Keratinocyte (primary cell): Measurements from ENCODE around the gene KRTAP2-2. TPM values are rescaled to one million over a fixed set of nuclear protein-coding genes. Genes with fewer than 3 reads are reported as not detected.
A peak's percentile ranks its signal among the peaks of the same experiment; 100 is the strongest.

Experiments
- DNase-seq: peaks from one replicate; pipeline ENCODE4 v3.0.0-alpha.2; 2011; ENCODE audit warnings: low read depth, missing footprints, low spot score
- FAIRE-seq: peaks from 2 replicates; lab custom pipeline; 2011; peaks lifted over from hg19 to GRCh38; lab: Jason Lieb, UNC
- H2AFZ ChIP-seq: 2 replicates; pipeline ENCODE4 v1.6.0; 2012; ENCODE audit warnings: low read length, control low read depth, inconsistent platforms; ENCODE audit not compliant: control insufficient read depth
- H3K27ac ChIP-seq: 2 replicates; pipeline ENCODE4 v1.5.1; 2011; ENCODE audit warnings: low read length; ENCODE audit not compliant: control insufficient read depth, insufficient read depth
- H3K27me3 ChIP-seq: 3 replicates; pipeline ENCODE4 v1.6.0; 2011; ENCODE audit warnings: low read length; ENCODE audit not compliant: control insufficient read depth, insufficient read depth; ENCODE audit errors: extremely low read depth
- H3K36me3 ChIP-seq, 2 experiments: 2 replicates in 1 of 2; 3 replicates in 1 of 2; pipeline ENCODE4 v1.5.1; 2011; ENCODE audit warnings: low read length in 2 of 2, mild to moderate bottlenecking in 1 of 2; ENCODE audit not compliant: control insufficient read depth in 2 of 2, insufficient read depth in 2 of 2; ENCODE audit errors: extremely low read depth in 1 of 2
- H3K4me1 ChIP-seq: 3 replicates; pipeline ENCODE4 v1.5.1; 2011; ENCODE audit warnings: low read length; ENCODE audit not compliant: control insufficient read depth, insufficient read depth; ENCODE audit errors: extremely low read depth
- H3K4me2 ChIP-seq: 3 replicates; pipeline ENCODE4 v1.6.0; 2011; ENCODE audit warnings: low read depth, low read length; ENCODE audit not compliant: control insufficient read depth, insufficient read depth; ENCODE audit errors: extremely low read depth
- H3K4me3 ChIP-seq, 3 experiments: fragments of 200-600 bp in 1 of 3; sonication (generic) in 1 of 3; 2 replicates in 2 of 3; 3 replicates in 1 of 3; pipeline ENCODE4 v1.5.1; 2011 to 2016; ENCODE audit warnings: low read length in 3 of 3, mild to moderate bottlenecking in 3 of 3, control low read depth in 2 of 3, inconsistent platforms in 1 of 3, low read depth in 1 of 3, mixed read lengths in 1 of 3, mixed run types in 1 of 3, moderate library complexity in 1 of 3; ENCODE audit not compliant: control insufficient read depth in 2 of 3, insufficient read depth in 2 of 3; ENCODE audit errors: extremely low read depth in 1 of 3
- H3K79me2 ChIP-seq: 2 replicates; pipeline ENCODE4 v1.6.0; 2012; ENCODE audit warnings: low read length; ENCODE audit not compliant: control insufficient read depth, insufficient read depth
- H3K9ac ChIP-seq: 3 replicates; pipeline ENCODE4 v1.6.0; 2011; ENCODE audit warnings: low read length; ENCODE audit not compliant: control insufficient read depth, insufficient read depth; ENCODE audit errors: extremely low read depth
- H3K9me1 ChIP-seq: 3 replicates; pipeline ENCODE4 v1.6.0; 2011; ENCODE audit warnings: low read length; ENCODE audit not compliant: control insufficient read depth, insufficient read depth; ENCODE audit errors: extremely low read depth
- H3K9me3 ChIP-seq: 2 replicates; pipeline ENCODE4 v1.5.1; 2012; ENCODE audit warnings: low read depth, low read length; ENCODE audit not compliant: control insufficient read depth
- H4K20me1 ChIP-seq: 3 replicates; pipeline ENCODE4 v1.6.0; 2011; ENCODE audit warnings: low read length; ENCODE audit not compliant: control insufficient read depth, insufficient read depth; ENCODE audit errors: extremely low read depth
- EZH2 ChIP-seq: IDR thresholded peaks from one replicate; pipeline ENCODE4 v1.6.1; 2012; ENCODE audit warnings: inconsistent platforms, mild to moderate bottlenecking, low read length, moderate library complexity
- dilution Hi-C: fragments of 300-500 bp; cut with MboI; formaldehyde crosslinking; loops from one replicate; pipeline ENCODE4 v1.7.0; 2020; ENCODE audit warnings: low sequenced_read_pairs; ENCODE audit not compliant: extremely low pct_ligation_motif_present
- polyA plus RNA-seq, 5 experiments: library from polyadenylated mRNA; depleted of rRNA in 3 of 5; stranded (reverse) in 3 of 5; stranded (forward) in 1 of 5; unstranded in 1 of 5; fragments of >200 nt; gene quantifications; 1 replicate in 1 of 5; 2 replicates in 3 of 5; 3 replicates in 1 of 5; pipeline versions ENCODE4 v1.2.1 to v1.2.3, GENCODE V29; 2011 to 2012; ENCODE audit warnings: missing spikeins in 2 of 5, low read depth in 1 of 5, low replicate concordance in 1 of 5
- TF ChIP-seq, protein P1 (sequence below), 3 experiments: IDR thresholded peaks in 1 of 3; conservative IDR thresholded peaks in 1 of 3; optimal IDR thresholded peaks in 1 of 3; 2 replicates in 2 of 3; 3 replicates in 1 of 3; pipeline versions ENCODE3 to v1.5.1; 2011; ENCODE audit warnings: low read length in 3 of 3, mild to moderate bottlenecking in 3 of 3, moderate library complexity in 2 of 3, control low read depth in 1 of 3, inconsistent platforms in 1 of 3; ENCODE audit not compliant: insufficient read depth in 2 of 3; ENCODE audit errors: extremely low read depth in 1 of 3

KRTAP2-2 gene
- polyA plus RNA-seq, 1 donor (not counting 4 experiments of a cell fraction or from before 2014, with no cell fraction given) = not detected

DNA sequence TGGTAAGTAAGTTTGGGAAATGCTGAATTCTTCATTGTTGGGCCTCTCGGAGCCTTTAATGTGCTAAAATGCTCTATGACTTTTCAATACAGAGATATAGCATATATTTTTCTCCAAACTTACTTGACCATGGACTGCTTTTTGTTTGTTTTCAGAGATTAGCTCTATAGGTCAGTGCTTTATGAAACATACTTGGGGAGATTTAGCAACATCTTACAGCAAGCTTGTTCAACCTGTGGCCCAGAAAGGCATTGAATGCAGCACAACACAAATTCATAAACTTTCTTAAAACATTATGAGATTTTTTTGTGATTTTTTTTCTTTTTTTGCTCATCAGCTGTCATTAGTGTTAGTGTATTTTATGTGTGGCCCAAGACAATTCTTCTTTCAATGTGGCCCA, 45.1 kb downstream of the KRTAP2-2 start:
- Histone ChIP-seq H3K27ac (no peak overlapping the region), H3K27me3 (no peaks in the 10 kb centered on the region), H2AFZ (no peak overlapping the region), H3K79me2 (no peaks in the 10 kb centered on the region), H3K4me3 (no peak overlapping the region), H3K36me3 (no peaks in the 10 kb centered on the region), H3K9ac (no peak overlapping the region), H3K9me3 (no peaks in the 10 kb centered on the region), H4K20me1 (no peaks in the 10 kb centered on the region), H3K4me1 (no peaks in the 10 kb centered on the region), H3K9me1 (no peaks in the 10 kb centered on the region), H3K4me2 (no peak overlapping the region)
- TF ChIP-seq, protein P1, sequence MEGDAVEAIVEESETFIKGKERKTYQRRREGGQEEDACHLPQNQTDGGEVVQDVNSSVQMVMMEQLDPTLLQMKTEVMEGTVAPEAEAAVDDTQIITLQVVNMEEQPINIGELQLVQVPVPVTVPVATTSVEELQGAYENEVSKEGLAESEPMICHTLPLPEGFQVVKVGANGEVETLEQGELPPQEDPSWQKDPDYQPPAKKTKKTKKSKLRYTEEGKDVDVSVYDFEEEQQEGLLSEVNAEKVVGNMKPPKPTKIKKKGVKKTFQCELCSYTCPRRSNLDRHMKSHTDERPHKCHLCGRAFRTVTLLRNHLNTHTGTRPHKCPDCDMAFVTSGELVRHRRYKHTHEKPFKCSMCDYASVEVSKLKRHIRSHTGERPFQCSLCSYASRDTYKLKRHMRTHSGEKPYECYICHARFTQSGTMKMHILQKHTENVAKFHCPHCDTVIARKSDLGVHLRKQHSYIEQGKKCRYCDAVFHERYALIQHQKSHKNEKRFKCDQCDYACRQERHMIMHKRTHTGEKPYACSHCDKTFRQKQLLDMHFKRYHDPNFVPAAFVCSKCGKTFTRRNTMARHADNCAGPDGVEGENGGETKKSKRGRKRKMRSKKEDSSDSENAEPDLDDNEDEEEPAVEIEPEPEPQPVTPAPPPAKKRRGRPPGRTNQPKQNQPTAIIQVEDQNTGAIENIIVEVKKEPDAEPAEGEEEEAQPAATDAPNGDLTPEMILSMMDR (optimal IDR thresholded peaks at IDR 0.05 in 1 of 3, IDR thresholded peaks at IDR 0.05 in 1 of 3, conservative IDR thresholded peaks at IDR 0.05 in 1 of 3; ENCODE audit: extremely low read depth in 1 of 3, insufficient read depth in 2 of 3, low read length in 3 of 3) = no peak
- TF ChIP-seq EZH2 = no peak
- FAIRE-seq = no peak
- dilution Hi-C loops = no loop called here
- no peak for DNase-seq

DNA sequence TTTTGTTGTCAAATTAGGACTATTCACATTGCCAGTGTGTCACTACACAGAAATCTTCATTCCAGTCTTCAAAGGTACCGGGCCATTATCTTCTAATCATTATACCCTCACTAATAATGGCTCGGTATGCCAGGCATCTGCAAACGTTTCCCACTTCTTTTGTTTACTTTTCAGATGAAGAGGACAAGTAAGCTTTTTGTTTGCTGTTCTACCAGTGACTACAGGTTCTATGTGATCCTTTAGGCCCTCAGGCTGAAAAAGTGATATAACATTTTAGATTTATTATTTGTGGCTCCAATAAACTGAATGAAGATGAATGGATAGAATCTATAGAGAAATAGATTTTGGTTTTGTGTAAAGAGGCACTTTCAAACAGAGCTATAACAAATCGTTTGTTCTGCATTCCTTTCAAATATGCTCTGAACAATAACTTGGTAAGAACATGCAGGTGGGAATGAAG, 45.7 kb downstream of the KRTAP2-2 start:
- H3K27ac ChIP-seq = no peak overlapping the region
- no peak overlapping the region for H3K9ac ChIP-seq
- H3K4me3 ChIP-seq = no peak overlapping the region
- no peaks in the 10 kb centered on the region for H3K36me3 ChIP-seq
- no peaks in the 10 kb centered on the region for H3K4me1 ChIP-seq
- H3K9me1 ChIP-seq = no peaks in the 10 kb centered on the region
- no peaks in the 10 kb centered on the region for H3K9me3 ChIP-seq
- H3K4me2 ChIP-seq = no peak overlapping the region
- H3K79me2 ChIP-seq = no peaks in the 10 kb centered on the region
- no peaks in the 10 kb centered on the region for H4K20me1 ChIP-seq
- H3K27me3 ChIP-seq = no peaks in the 10 kb centered on the region
- DNase-seq (no peak), FAIRE-seq (peak; percentile 9)
- TF ChIP-seq, protein P1 (optimal IDR thresholded peaks at IDR 0.05 in 1 of 3, IDR thresholded peaks at IDR 0.05 in 1 of 3, conservative IDR thresholded peaks at IDR 0.05 in 1 of 3; ENCODE audit: extremely low read depth in 1 of 3, insufficient read depth in 2 of 3, low read length in 3 of 3) = no peak
- TF ChIP-seq EZH2 = no peak
- dilution Hi-C loops = no loop called here
- H2AFZ ChIP-seq = no peak overlapping the region
